Measurements from ENCODE around the gene URB1. TPM values are rescaled to one million over a fixed set of nuclear protein-coding genes. Genes with fewer than 3 reads are reported as not detected.
"Not testable (repeated sequence)": the region's sequence is repeated elsewhere in the genome, so short reads cannot be mapped to it uniquely, and the experiment has no call there.

Gene URB1
- total RNA-seq, 8 experiments from 2014 or later, result 6.5 to 40.6 (median 17.0) TPM

- WGBS, 10 experiments, result 0 to 15% (median 2%) methylated on average over 1 to 7 of the region's 9 CpGs; no CpG with 5 or more reads in 4 of the 10 experiments
- H3K4me1 ChIP-seq (replicated peaks in 1 of 2), result peaks cover 4 to 12% of the 10 kb centered on the region in 2 donors
- in situ Hi-C loops (cut with MboI; ENCODE audit: low pct_unique_long_range_greater_than_20kb in 2 of 9, low sequenced_read_pairs in 9 of 9, unreplicated experiment in 9 of 9), result no loop called here
- H3K4me3 ChIP-seq, result peak overlapping the region; percentile 66 to 84 (median 80)
- peak overlapping the region in 1 of 2 donors; percentile 60 for H3K27ac ChIP-seq
- ATAC-seq (replicated peaks in 6 of 8), result peak in 1 of 8 experiments; percentile 5
Observed at GRCh38 chr21:32278103-32278502, 114.7 kb downstream of the URB1 start.

GRCh38 chr21:32276671-32277070 is 116.1 kb downstream of the URB1 start:
- H3K4me3 ChIP-seq, result no peak overlapping the region
- ATAC-seq (replicated peaks in 6 of 8), result no peak
- no peak overlapping the region for H3K27ac ChIP-seq
- in situ Hi-C loops (cut with MboI; ENCODE audit: low pct_unique_long_range_greater_than_20kb in 2 of 9, low sequenced_read_pairs in 9 of 9, unreplicated experiment in 9 of 9), result no loop called here
- H3K4me1 ChIP-seq (replicated peaks in 1 of 2), result peaks cover 4 to 12% of the 10 kb centered on the region in 2 donors
- WGBS, 10 experiments, result 69 to 100% (median 97%) methylated on average over 1 to 4 of the region's 4 CpGs; no CpG with 5 or more reads in 1 of the 10 experiments

GRCh38 chr21:32270748-32271147 is 122.1 kb downstream of the URB1 start:
- Histone ChIP-seq H3K27ac (no peak overlapping the region), H3K4me3 (no peak overlapping the region), H3K4me1 (replicated peaks in 1 of 2) (no peaks in the 10 kb centered on the region)
- no peak for ATAC-seq (replicated peaks in 6 of 8)
- WGBS, 10 experiments, result 47 to 97% (median 68%) methylated on average over 3 to 4 of the region's 4 CpGs; no CpG with 5 or more reads in 3 of the 10 experiments
- in situ Hi-C loops (cut with MboI; ENCODE audit: low pct_unique_long_range_greater_than_20kb in 2 of 9, low sequenced_read_pairs in 9 of 9, unreplicated experiment in 9 of 9), result loop anchor here in 8 of 9 experiments (25.0 kb wide), 3 partner anchors 383 to 483 kb away; partner anchors contain the start of gene HUNK (in 6 of the 8)

- H3K4me3 ChIP-seq; H3K4me1 ChIP-seq (replicated peaks in 1 of 2); H3K27ac ChIP-seq; ATAC-seq (replicated peaks in 6 of 8): not testable (repeated sequence)
- in situ Hi-C loops (cut with MboI; ENCODE audit: low pct_unique_long_range_greater_than_20kb in 2 of 9, low sequenced_read_pairs in 9 of 9, unreplicated experiment in 9 of 9), result loop anchor here in 8 of 9 experiments (25.0 kb wide), 3 partner anchors 378 to 478 kb away; partner anchors contain the start of gene HUNK (in 6 of the 8)
- no CpG with 5 or more reads among the region's 23 CpGs for WGBS, 10 experiments
Observed at GRCh38 chr21:32265321-32265720, 127.5 kb downstream of the URB1 start.

- no peak overlapping the region for H3K27ac ChIP-seq
- 71 to 100% (median 93%) methylated on average over 1 to 5 of the region's 5 CpGs for WGBS, 10 experiments
- H3K4me3 ChIP-seq, result no peak overlapping the region
- no peak for ATAC-seq (replicated peaks in 6 of 8)
- peaks cover 5 to 7% of the 10 kb centered on the region in 2 donors for H3K4me1 ChIP-seq (replicated peaks in 1 of 2)
- in situ Hi-C loops (cut with MboI; ENCODE audit: low pct_unique_long_range_greater_than_20kb in 2 of 9, low sequenced_read_pairs in 9 of 9, unreplicated experiment in 9 of 9), result loop anchor here in 8 of 9 experiments (25.0 kb wide), 3 partner anchors 375 to 475 kb away; partner anchors contain the start of gene HUNK (in 6 of the 8)
Observed at GRCh38 chr21:32261929-32262328, 130.9 kb downstream of the URB1 start.

Other genes with a start within 250 kb of the URB1 start
- 10 to 100 TPM in 3 of 8 experiments, 1 to 10 TPM in 5; 3.6 to 27.1 (median 9.5) TPM for gene MIS18A, start 114.0 kb downstream of the URB1 start, total RNA-seq
- not detected for gene MRAP, start 94.2 kb downstream of the URB1 start, total RNA-seq
- gene EVA1C, start 19.7 kb upstream of the URB1 start, total RNA-seq, result 10 to 100 TPM in 1 of 8 experiments, 1 to 10 TPM in 1, under 1 TPM in 6; 0.13 to 45.4 (median 0.69) TPM
- 1 to 10 TPM in 5 of 8 experiments, under 1 TPM in 2, not detected in 1; 0.46 to 6.3 (median 1.6) TPM for gene TCP10L, start 192.5 kb upstream of the URB1 start, total RNA-seq
- 100 to 1,000 TPM in 1 of 8 experiments, 10 to 100 TPM in 7; 24.2 to 267 (median 33.8) TPM for gene CFAP298, start 219.4 kb upstream of the URB1 start, total RNA-seq

All from motor neuron (in vitro differentiated cells).